ENCODE data around the gene CEBPA. TPM values are rescaled to one million over a fixed set of nuclear protein-coding genes. Genes with fewer than 3 reads are reported as not detected.

CEBPA gene
- total and polyA plus RNA-seq, 2 donors (not counting 1 experiment from before 2014, with no cell fraction given): 1.7 to 2.6 TPM

- CTCF ChIA-PET: no interaction called here
- intact Hi-C loops (cut with micrococcal nuclease): no loop called here
These were observed 8.1 kb downstream of the CEBPA start for GRCh38 chr19:33294058-33294798.

More at GRCh38 chr19:33294058-33294798, 8.1 kb downstream of the CEBPA start:
- no peak overlapping the region for H3K9ac ChIP-seq (ENCODE audit: low read length)
- peaks cover 0 to 49% (median 13%) of the 10 kb centered on the region in 4 experiments for H3K27me3 ChIP-seq (replicated peaks in 1 of 4; ENCODE audit: control extremely low read depth in 1 of 4, control insufficient read depth in 3 of 4, insufficient read depth in 4 of 4, low read length in 3 of 4)
- H3K9me3 Mint-ChIP-seq (ENCODE audit: insufficient read depth): no peaks in the 10 kb centered on the region
- H3K27ac ChIP-seq (ENCODE audit: low read length in 2 of 2): no peak overlapping the region
- no peak overlapping the region for H3K4me3 ChIP-seq (ENCODE audit: control extremely low read depth in 1 of 5, extremely low read depth in 1 of 5, insufficient read depth in 1 of 5, low read depth in 2 of 5, low read length in 4 of 5)
- H3K4me3 Mint-ChIP-seq: no peak overlapping the region
- peaks cover 0 to 22% (median 7%) of the 10 kb centered on the region in 3 donors for H3K9me3 ChIP-seq (ENCODE audit: control extremely low read depth in 1 of 3, control insufficient read depth in 2 of 3, insufficient read depth in 1 of 3, low read length in 2 of 3)
- TF ChIP-seq EZH2 (IDR thresholded peaks at IDR 0.05; ENCODE audit: borderline replicate concordance, insufficient read depth, low read depth, low read length, poor library complexity, severe bottlenecking) (no peak), CTCF (IDR thresholded peaks at IDR 0.05) (no peak)
- no peaks in the 10 kb centered on the region for H3K4me1 Mint-ChIP-seq
- no peak for DNase-seq
- POLR2A ChIA-PET: no interaction called here
- no peak overlapping the region for H2AFZ ChIP-seq (ENCODE audit: insufficient read depth, low read depth, low read length, poor library complexity, severe bottlenecking)
- H3K27me3 Mint-ChIP-seq: peaks cover 29% of the 10 kb centered on the region
- no peaks in the 10 kb centered on the region for H3K36me3 ChIP-seq (replicated peaks in 1 of 2; ENCODE audit: control extremely low read depth in 1 of 2, control insufficient read depth in 1 of 2, extremely low read depth in 1 of 2, insufficient read depth in 2 of 2, low read length in 1 of 2)
- no peak overlapping the region for H3K4me2 ChIP-seq (replicated peaks; ENCODE audit: low read depth, low read length, poor library complexity, severe bottlenecking)
- no peaks in the 10 kb centered on the region for H3K79me2 ChIP-seq (ENCODE audit: control insufficient read depth, insufficient read depth, low read length)
- H3K4me1 ChIP-seq (ENCODE audit: control insufficient read depth in 2 of 2, insufficient read depth in 2 of 2, low read length in 2 of 2): no peaks in the 10 kb centered on the region
- no peak for ATAC-seq (ENCODE audit: low read depth)
- H3K27ac Mint-ChIP-seq: no peak overlapping the region
- 95% methylated on average over 9 of the region's 13 CpGs for WGBS (ENCODE audit: insufficient coverage)
- no peaks in the 10 kb centered on the region for H4K20me1 ChIP-seq (ENCODE audit: control insufficient read depth, insufficient read depth, low read length, poor library complexity, severe bottlenecking)

Data from B cell (primary cell).